ENCODE measurements around the gene SERTAD3.

Gene SERTAD3

GRCh38 chr19:40419780-40420179 lies 24.4 kb downstream of the SERTAD3 start:
- no peak overlapping the region for H3K27ac ChIP-seq (ENCODE audit: low read length)
- TF ChIP-seq CTCF (IDR thresholded peaks at IDR 0.05; ENCODE audit: low read length) = no peak
- TF ChIP-seq EZH2 (optimal IDR thresholded peaks at IDR 0.05; ENCODE audit: low read depth, low read length) = no peak
- no peak for TF ChIP-seq EZH2phosphoT487 (IDR thresholded peaks at IDR 0.05; ENCODE audit: low read length)
- no peaks in the 10 kb centered on the region for H3K9me3 ChIP-seq (replicated peaks; ENCODE audit: insufficient read depth, low read length)
- no peak overlapping the region for H3K4me3 ChIP-seq (ENCODE audit: low read length)
- no peaks in the 10 kb centered on the region for H4K20me1 ChIP-seq (ENCODE audit: insufficient read depth, low read length)
- H3F3A ChIP-seq (ENCODE audit: insufficient read depth, low read length) = peaks cover 5% of the 10 kb centered on the region
- H3K79me2 ChIP-seq (ENCODE audit: low read length) = peaks cover 4% of the 10 kb centered on the region
- no peaks in the 10 kb centered on the region for H3K9me2 ChIP-seq (replicated peaks; ENCODE audit: insufficient read depth, low read length)
- no peak for DNase-seq
- no peak overlapping the region for H3K9ac ChIP-seq (ENCODE audit: low read length)
- no peak overlapping the region for H2AFZ ChIP-seq (ENCODE audit: low read length)
- no peak overlapping the region for H3K4me2 ChIP-seq (ENCODE audit: low read depth, low read length)
- H3K27me3 ChIP-seq (replicated peaks; ENCODE audit: insufficient read depth, low read length) = no peaks in the 10 kb centered on the region; the same call in 1 of the 2 replicates
- peaks cover 4% of the 10 kb centered on the region for H3K4me1 ChIP-seq (ENCODE audit: low read length)
- H3K36me3 ChIP-seq (replicated peaks; ENCODE audit: insufficient read depth, low read length) = no peaks in the 10 kb centered on the region

GRCh38 chr19:40419066-40419612 lies 25.0 kb downstream of the SERTAD3 start:
- no peak overlapping the region for H3K27ac ChIP-seq (ENCODE audit: low read length)
- no peak for DNase-seq
- H4K20me1 ChIP-seq (ENCODE audit: insufficient read depth, low read length) = no peaks in the 10 kb centered on the region
- no peak overlapping the region for H3K4me3 ChIP-seq (ENCODE audit: low read length)
- no peaks in the 10 kb centered on the region; the same call in 1 of the 2 replicates for H3K27me3 ChIP-seq (replicated peaks; ENCODE audit: insufficient read depth, low read length)
- H3K4me1 ChIP-seq (ENCODE audit: low read length) = no peaks in the 10 kb centered on the region
- no peak overlapping the region for H3K9ac ChIP-seq (ENCODE audit: low read length)
- H3K9me3 ChIP-seq (replicated peaks; ENCODE audit: insufficient read depth, low read length) = no peaks in the 10 kb centered on the region
- H3K4me2 ChIP-seq (ENCODE audit: low read depth, low read length) = no peak overlapping the region
- TF ChIP-seq CTCF (IDR thresholded peaks at IDR 0.05; ENCODE audit: low read length) = no peak
- TF ChIP-seq EZH2phosphoT487 (IDR thresholded peaks at IDR 0.05; ENCODE audit: low read length) = no peak
- TF ChIP-seq EZH2 (optimal IDR thresholded peaks at IDR 0.05; ENCODE audit: low read depth, low read length) = no peak
- no peaks in the 10 kb centered on the region for H3K79me2 ChIP-seq (ENCODE audit: low read length)
- H3F3A ChIP-seq (ENCODE audit: insufficient read depth, low read length) = peaks cover 5% of the 10 kb centered on the region
- no peaks in the 10 kb centered on the region for H3K9me2 ChIP-seq (replicated peaks; ENCODE audit: insufficient read depth, low read length)
- H2AFZ ChIP-seq (ENCODE audit: low read length) = no peak overlapping the region
- no peaks in the 10 kb centered on the region for H3K36me3 ChIP-seq (replicated peaks; ENCODE audit: insufficient read depth, low read length)

DNA sequence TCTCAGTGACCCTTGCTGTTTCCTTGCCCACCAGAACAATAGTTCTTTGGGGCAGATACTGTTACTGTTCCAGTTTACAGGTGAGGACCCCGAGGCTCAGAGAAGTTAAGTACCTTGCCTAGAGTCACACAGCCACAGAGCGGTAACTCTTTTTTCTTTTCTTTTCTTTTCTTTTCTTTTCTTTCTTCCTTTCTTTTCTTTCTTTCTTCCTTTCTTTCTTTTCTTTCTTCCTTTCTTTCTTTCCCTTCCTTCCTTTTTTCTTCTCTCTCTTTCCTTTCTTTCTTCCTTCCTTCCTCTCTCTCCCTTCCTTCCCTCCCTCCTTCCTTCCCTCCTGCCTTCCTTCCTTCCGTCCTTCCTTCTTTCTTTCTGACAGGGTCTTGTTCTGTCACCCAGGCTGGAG lies 26.1 kb downstream of the SERTAD3 start:
- H3K79me2 ChIP-seq (ENCODE audit: low read length) = no peaks in the 10 kb centered on the region
- no peaks in the 10 kb centered on the region for H3K36me3 ChIP-seq (replicated peaks; ENCODE audit: insufficient read depth, low read length)
- no peaks in the 10 kb centered on the region for H3K9me3 ChIP-seq (replicated peaks; ENCODE audit: insufficient read depth, low read length)
- H3K9ac ChIP-seq (ENCODE audit: low read length) = no peak overlapping the region
- no peaks in the 10 kb centered on the region; the same call in 1 of the 2 replicates for H3K27me3 ChIP-seq (replicated peaks; ENCODE audit: insufficient read depth, low read length)
- no peaks in the 10 kb centered on the region for H3K9me2 ChIP-seq (replicated peaks; ENCODE audit: insufficient read depth, low read length)
- H3K4me2 ChIP-seq (ENCODE audit: low read depth, low read length) = no peak overlapping the region
- TF ChIP-seq CTCF (IDR thresholded peaks at IDR 0.05; ENCODE audit: low read length) = no peak
- TF ChIP-seq EZH2 (optimal IDR thresholded peaks at IDR 0.05; ENCODE audit: low read depth, low read length) = no peak
- no peak for TF ChIP-seq EZH2phosphoT487 (IDR thresholded peaks at IDR 0.05; ENCODE audit: low read length)
- no peak overlapping the region for H3K4me3 ChIP-seq (ENCODE audit: low read length)
- DNase-seq = no peak
- no peaks in the 10 kb centered on the region for H4K20me1 ChIP-seq (ENCODE audit: insufficient read depth, low read length)
- H2AFZ ChIP-seq (ENCODE audit: low read length) = no peak overlapping the region
- no peaks in the 10 kb centered on the region for H3K4me1 ChIP-seq (ENCODE audit: low read length)
- H3F3A ChIP-seq (ENCODE audit: insufficient read depth, low read length) = peaks cover 5% of the 10 kb centered on the region; the same call in 1 of the 2 replicates
- H3K27ac ChIP-seq (ENCODE audit: low read length) = no peak overlapping the region

Data from MM.1S (cell line).